Hematopoietic multipotent progenitor cell treated with erythropoietin and hydrocortisone succinate and interleukin-3 and kit ligand, for 4 days (in vitro differentiated cells): ENCODE data around the gene C1QA.

ENCODE experiments used
- DNase-seq: peaks from one replicate; pipeline ENCODE4 v3.0.0-alpha.2; 2015

The C1QA gene, protein sequence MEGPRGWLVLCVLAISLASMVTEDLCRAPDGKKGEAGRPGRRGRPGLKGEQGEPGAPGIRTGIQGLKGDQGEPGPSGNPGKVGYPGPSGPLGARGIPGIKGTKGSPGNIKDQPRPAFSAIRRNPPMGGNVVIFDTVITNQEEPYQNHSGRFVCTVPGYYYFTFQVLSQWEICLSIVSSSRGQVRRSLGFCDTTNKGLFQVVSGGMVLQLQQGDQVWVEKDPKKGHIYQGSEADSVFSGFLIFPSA

GRCh38 chr1:22636353-22636752, at the start of gene C1QA:
Gene C1QA, plus strand, starts transcription at chr1:22636628. Its CDS starts 989 bp downstream, at chr1:22637617.
- DNase-seq = no peak

GRCh38 chr1:22587247-22587646, 49.2 kb upstream of the C1QA start:
- no peak for DNase-seq

GRCh38 chr1:22588899-22589422, 47.5 kb upstream of the C1QA start:
- no peak for DNase-seq

GRCh38 chr1:22591576-22591975, 44.9 kb upstream of the C1QA start:
- DNase-seq = no peak

DNA sequence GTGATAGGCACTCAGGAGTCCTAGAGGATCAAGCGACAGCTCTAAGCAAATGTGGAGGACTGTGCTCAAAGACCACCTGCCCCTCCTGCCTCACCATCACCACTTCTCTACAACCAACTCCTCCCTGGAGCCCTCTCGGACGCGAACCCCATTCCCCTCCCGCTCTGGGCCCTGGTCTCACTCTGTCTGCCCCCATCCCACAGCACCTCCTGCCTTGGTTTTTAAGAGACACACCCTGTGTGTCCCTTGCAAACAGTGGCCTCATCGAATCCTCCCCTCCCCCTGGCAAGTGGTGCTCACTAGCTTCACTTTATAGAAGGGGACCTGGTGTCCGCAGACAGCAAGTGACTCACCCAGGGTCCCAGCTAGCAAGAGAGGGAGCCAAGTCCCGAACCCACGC, 44.4 kb upstream of the C1QA start:
- no peak for DNase-seq

DNA sequence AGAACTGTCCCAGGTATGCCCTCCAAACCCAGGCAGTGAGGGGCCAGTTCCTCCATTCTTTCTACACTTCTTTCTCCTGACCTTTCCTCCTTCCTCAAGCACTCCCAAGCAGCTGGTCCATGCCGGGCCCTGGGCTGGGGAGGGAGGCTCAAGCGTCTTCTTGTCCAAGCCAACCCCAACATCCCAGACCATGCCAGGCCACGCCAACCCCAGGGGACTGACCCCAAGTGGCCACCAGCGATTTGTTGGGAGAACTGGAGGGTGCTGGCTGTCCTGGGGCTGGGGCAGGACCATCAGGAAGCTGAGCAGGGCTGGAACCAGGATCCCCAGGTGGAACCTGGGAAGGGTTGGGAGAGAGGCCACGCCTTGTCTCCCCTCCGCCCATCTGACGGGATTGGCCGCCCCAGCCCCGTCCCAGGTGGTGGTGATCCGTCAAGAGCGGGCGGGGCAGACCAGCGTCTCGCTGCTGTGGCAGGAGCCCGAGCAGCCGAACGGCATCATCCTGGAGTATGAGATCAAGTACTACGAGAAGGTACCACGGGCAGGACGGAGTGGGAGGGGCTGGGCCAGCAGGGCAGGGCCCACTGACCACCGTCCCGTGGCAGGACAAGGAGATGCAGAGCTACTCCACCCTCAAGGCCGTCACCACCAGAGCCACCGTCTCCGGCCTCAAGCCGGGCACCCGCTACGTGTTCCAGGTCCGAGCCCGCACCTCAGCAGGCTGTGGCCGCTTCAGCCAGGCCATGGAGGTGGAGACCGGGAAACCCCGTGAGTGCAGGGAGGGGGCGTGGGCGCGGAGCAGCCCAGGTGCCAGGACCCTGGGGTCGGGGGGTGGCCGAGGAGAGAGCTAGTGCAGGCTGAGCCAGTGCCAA, 43.3 kb upstream of the C1QA start:
- DNase-seq = no peak

DNA sequence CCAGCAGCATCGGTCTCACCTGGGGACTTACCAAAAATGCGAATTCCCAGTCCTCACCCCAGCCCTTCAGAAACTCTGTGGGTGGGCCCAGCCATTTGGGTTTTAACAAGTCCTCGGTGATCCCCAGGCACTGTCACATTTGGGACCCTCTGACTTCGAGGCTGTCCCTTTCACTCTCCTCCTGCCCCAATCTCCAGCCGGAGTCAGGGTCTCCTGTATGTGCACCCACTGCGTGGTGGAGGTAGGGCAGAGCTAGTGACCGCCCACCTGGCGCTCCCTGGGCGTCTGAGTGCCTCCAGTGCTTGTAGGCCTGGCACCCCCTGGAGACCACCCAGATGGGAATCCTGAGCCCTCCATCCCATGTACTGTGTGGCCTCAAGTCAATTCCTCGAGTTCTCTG, 42.0 kb upstream of the C1QA start:
- DNase-seq = no peak

DNA sequence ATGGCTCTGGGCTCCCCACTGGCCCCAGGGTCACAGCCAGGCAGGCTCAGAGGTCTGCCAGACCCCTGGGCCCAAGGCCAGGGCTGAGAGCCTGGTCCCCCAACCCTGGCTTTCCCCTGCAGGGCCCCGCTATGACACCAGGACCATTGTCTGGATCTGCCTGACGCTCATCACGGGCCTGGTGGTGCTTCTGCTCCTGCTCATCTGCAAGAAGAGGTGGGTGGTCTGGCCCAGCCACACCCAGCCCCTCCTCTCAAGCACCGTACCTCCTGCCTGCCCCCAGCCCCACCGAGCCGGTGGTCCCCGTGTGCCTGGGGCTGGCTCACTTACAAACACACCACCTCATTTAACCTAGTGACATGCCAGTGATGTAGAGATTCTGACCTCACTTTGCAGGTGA, 41.3 kb upstream of the C1QA start:
- no peak for DNase-seq

DNA sequence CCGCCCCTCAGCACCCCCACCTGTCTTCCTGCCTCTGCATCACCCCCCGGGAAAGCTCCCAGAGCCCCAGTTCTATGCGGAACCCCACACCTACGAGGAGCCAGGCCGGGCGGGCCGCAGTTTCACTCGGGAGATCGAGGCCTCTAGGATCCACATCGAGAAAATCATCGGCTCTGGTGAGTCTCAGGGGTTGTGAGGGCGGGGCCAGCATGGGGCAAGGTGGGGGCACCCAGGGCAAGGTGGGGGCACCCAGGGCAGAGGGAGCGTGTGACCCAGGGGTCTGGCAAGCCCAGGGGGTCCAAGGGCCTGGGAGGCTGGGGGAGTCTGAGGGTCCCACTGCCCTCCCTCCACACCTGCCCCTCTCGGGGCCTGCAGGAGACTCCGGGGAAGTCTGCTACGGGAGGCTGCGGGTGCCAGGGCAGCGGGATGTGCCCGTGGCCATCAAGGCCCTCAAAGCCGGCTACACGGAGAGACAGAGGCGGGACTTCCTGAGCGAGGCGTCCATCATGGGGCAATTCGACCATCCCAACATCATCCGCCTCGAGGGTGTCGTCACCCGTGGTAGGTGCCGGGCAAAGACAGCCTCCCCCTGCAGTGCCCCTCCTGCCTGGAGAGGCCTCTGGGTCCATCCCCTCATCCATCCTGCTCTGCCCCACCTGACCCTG, 39.0 kb upstream of the C1QA start:
- DNase-seq = no peak

GRCh38 chr1:22597996-22598395, 38.4 kb upstream of the C1QA start:
- no peak for DNase-seq

DNA sequence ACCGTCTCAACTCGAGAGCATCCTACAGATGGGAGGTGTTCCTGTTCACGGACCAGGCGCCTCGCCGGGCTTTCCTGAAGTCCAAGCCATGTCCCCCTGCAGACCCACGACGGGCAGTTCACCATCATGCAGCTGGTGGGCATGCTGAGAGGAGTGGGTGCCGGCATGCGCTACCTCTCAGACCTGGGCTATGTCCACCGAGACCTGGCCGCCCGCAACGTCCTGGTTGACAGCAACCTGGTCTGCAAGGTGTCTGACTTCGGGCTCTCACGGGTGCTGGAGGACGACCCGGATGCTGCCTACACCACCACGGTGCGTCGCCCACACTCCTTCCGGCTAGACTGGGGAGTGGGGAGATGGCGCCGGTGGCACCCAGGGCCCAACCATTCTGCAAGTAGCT, 37.7 kb upstream of the C1QA start:
- DNase-seq = no peak

DNA sequence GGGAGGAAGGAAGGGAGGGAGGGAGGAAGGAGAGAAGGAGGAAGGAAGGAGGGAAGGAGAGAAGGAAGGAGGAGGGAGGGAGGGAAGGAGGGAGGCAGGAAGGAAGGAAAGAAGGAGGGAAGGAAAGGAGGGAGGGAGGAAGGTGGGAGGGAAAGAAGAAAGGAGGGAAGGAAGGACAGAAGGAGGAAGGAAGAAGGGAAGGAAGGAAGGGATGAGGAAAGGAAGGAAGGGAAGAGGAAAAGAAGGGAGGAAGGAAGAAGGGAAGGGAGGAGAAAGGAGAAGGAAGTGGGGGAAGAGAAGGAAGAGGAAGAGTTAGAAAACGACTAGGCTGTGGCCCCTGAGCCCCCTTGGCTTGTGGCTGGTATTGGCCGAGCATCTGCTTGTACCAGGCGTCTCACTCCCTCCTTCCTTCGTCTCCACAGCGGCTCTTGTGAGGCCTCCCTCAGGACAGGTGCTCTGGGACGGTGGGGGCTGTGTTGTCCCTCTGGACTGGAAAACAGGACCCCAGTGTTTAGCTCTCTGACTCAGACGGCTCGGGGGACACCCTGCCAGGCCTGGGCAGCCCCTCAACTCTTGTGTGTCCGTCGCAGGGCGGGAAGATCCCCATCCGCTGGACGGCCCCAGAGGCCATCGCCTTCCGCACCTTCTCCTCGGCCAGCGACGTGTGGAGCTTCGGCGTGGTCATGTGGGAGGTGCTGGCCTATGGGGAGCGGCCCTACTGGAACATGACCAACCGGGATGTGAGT, 36.2 kb upstream of the C1QA start:
- no peak for DNase-seq

DNA sequence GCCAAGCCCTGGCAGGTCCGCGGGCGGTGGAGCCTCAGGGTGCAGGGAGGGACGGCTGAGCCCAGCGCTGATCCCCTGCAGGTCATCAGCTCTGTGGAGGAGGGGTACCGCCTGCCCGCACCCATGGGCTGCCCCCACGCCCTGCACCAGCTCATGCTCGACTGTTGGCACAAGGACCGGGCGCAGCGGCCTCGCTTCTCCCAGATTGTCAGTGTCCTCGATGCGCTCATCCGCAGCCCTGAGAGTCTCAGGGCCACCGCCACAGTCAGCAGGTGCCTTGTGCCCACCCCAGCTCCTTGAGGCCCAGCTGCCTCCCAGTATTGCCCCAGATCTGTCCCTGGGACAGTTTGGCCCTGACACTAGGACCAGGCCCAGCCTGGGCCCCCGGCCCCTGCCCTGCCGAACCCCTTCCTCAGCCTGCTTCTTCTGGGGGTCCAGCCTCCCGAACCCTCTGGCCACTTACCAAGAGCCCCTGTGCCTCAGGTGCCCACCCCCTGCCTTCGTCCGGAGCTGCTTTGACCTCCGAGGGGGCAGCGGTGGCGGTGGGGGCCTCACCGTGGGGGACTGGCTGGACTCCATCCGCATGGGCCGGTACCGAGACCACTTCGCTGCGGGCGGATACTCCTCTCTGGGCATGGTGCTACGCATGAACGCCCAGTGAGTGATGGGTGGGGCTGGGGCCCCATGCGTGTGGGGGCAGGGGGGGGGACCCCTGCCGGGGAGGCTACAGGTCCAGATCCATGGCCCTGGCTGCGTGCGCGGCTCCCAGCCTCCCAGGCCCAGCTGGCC, 35.4 kb upstream of the C1QA start:
- no peak for DNase-seq

- DNase-seq = no peak
Observed at GRCh38 chr1:22601610-22602009, 34.8 kb upstream of the C1QA start.

DNA sequence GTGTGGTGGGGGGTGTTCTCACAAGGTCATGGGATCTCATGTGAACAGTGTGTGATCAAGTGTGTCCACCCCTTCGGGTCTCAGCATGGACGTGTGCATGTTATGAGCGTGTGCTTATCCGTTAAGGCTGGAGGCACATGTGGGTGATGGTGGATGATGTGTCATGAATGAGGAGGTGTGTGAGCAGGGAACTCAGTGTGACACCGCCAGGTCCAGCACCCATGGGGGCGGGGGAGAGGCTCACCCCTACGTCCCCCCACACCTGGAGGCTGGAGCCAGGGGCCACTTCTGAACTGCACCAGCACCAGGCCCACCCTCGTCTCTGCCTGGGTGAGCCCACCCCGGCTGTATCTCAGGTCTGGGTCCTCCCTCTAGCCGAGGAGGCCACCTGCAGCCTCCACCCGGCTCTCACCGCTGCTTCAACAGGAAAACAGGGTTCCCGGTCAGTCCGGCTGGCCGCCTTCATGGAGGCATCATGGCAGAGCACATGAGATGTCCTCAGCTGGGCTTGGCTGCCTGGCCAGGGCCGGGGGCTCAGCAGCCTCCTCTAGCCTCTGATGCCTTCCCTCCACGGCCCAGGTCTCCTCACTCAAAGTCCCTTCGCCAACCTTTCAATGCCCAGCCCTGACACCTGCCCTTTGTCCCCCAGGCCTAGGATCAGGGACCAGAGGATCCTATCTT, 34.2 kb upstream of the C1QA start:
- DNase-seq = no peak

DNA sequence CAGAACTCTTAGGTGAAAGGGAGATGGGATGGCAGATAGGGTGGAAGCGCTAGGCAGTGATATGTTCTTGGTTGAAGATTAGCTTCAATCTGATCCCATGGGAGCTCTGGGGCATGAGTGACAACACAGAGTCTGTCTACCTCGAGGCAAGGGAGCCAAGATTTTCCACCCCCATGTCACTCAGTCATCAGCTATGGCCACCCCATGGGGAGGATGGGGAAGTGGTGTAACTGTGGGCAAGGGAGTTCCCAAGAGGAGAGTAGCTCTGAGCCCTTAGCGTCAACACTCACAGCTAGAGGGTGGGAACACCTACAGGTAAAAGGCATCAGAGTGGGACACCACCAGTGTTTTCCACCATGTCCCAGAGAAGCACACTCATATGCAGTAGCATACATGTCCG, 30.3 kb upstream of the C1QA start:
- DNase-seq = no peak

GRCh38 chr1:22607154-22607553, 29.3 kb upstream of the C1QA start:
- no peak for DNase-seq

DNA sequence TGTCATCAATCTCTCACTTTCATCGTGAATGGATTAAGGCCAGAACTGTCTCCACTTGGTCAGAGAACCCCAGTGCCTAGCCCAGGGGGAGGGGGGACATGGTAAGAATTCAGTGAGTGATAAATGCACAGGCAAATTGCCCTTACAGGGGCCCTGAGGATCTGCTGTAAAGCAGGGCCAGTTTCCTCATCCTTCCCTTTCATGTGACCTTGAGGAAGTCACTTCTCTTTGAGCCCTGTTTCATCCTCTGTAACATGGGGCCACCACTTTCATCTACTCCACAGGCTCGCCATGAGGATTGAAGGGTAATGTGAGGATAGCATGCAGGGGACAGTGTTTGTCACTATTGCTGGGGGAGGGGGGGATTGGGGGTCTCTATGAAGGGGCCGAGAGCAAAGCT, 28.1 kb upstream of the C1QA start:
- DNase-seq = no peak

DNA sequence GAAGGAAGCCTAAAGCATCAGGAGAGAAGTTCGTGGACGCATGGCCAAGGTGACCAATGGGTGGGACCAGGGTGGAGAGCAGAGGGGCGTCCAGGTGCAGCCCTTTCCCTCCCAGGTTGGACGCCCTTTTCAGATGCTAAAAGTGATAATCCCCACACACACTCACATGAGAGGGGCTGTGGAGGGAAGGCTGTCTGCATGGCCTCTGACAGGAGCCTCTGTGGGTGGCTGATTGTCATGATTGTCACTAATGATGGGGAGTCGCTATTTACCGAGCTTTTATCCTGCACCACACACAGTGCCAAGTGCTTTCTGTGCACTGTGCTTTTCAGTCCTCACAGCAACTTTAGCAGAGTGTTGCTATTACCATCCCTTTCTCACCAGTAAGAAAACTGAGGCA, 27.1 kb upstream of the C1QA start:
- no peak for DNase-seq

DNA sequence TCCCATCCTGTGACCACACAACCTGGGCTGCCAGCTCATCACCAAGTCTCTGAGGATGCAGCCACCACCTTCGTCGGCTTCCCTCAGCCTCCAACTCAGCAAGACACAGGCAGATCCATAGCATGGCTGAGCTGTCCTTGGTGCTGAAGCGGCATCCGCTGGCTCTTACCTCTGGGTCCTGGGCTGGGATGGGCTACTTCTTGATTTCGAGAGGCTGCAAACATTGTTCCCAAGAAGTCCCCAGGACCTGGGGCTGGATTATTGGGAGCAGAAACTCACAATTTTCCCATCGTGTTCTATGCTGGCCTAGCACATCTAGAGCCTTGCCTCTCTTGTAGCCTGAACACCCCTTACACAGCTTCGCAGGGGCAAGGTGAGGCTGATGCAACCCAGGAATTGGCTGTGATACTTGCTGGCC, 24.9 kb upstream of the C1QA start:
- DNase-seq = peak; percentile 75
